HepG2 (cell line): ENCODE results near the gene SULT1B1. TPM values are rescaled to one million over a fixed set of nuclear protein-coding genes. Genes with fewer than 3 reads are reported as not detected.

ENCODE experiments used
- ATAC-seq: fragments of 200-7000 bp; cut with Tn5 transposase; 3 replicates; pipeline ENCODE4 v1.9.1; 2020; ENCODE audit warnings: mild to moderate bottlenecking, moderate library complexity
- BruUV-seq: library from RNA; stranded (reverse); fragments of 400-500 nt; replicated peaks from 2 replicates; lab custom pipeline; 2021; lab: Mats Ljungman, UMichigan
- CTCF ChIA-PET: fragments of 300-600 bp; formaldehyde crosslinking; extraction: SDS; loops from one replicate; lab custom pipeline; 2021; ENCODE audit warnings: low total read pairs, inconsistent platforms, low intra/inter-chr PET ratio; lab: Yijun Ruan, JAX
- POLR2A ChIA-PET: fragments of 350-600 bp; sonication (Branson Sonifier 250); formaldehyde crosslinking; loops from one replicate; lab custom pipeline; 2020; ENCODE audit warnings: antibody characterized with exemption, inconsistent platforms; lab: Yijun Ruan, JAX
- DNase-seq: peaks from one replicate; pipeline ENCODE4 v3.0.0-alpha.2; 2015; ENCODE audit warnings: low spot score
- FAIRE-seq: peaks from 3 replicates; lab custom pipeline; 2011; peaks lifted over from hg19 to GRCh38; lab: Jason Lieb, UNC
- H2AFZ ChIP-seq: one replicate; pipeline ENCODE4 v1.6.1; 2011; ENCODE audit warnings: low read length, inconsistent platforms
- H3K27ac ChIP-seq: fragments of 300-600 bp; 3 replicates; pipeline ENCODE4 v1.8.0; 2011; ENCODE audit warnings: mixed run types, mild to moderate bottlenecking, mixed read lengths, low read length, inconsistent platforms; ENCODE audit not compliant: insufficient read depth; ENCODE audit errors: extremely low read length
- H3K27me3 ChIP-seq, 2 experiments: fragments of 200-600 bp in 1 of 2; 2 replicates in 1 of 2; 3 replicates in 1 of 2; pipeline versions ENCODE4 v1.6.0 to v1.8.0; 2011; ENCODE audit warnings: low read length in 2 of 2, mild to moderate bottlenecking in 2 of 2, moderate library complexity in 2 of 2, inconsistent platforms in 1 of 2; ENCODE audit not compliant: insufficient read depth in 2 of 2, control insufficient read depth in 1 of 2
- H3K36me3 ChIP-seq, 2 experiments: fragments of 200-600 bp in 1 of 2; replicated peaks in 1 of 2; 2 replicates in 1 of 2; 3 replicates in 1 of 2; pipeline versions ENCODE4 v1.5.1 to v1.8.0; 2011; ENCODE audit warnings: low read length in 2 of 2, inconsistent platforms in 1 of 2; ENCODE audit not compliant: insufficient read depth in 2 of 2, control insufficient read depth in 1 of 2
- H3K4me1 ChIP-seq: 2 replicates; pipeline ENCODE4 v1.5.1; 2012; ENCODE audit warnings: low read length, inconsistent platforms; ENCODE audit not compliant: insufficient read depth
- H3K4me2 ChIP-seq: 2 replicates; pipeline ENCODE4 v1.6.0; 2011; ENCODE audit warnings: low read depth, low read length, inconsistent platforms
- H3K4me3 ChIP-seq, 3 experiments: fragments of 200-600 bp in 1 of 3; sonication (generic), shearing (Covaris generic) in 1 of 3; replicated peaks in 1 of 3; 2 replicates each; pipeline ENCODE4 v1.5.1; 2011 to 2016; ENCODE audit warnings: low read length in 3 of 3, inconsistent platforms in 2 of 3, low read depth in 2 of 3, mild to moderate bottlenecking in 2 of 3, control low read depth in 1 of 3, mixed read lengths in 1 of 3; ENCODE audit not compliant: insufficient read depth in 1 of 3
- H3K79me2 ChIP-seq: one replicate; pipeline ENCODE4 v1.6.1; 2011; ENCODE audit warnings: low read length, inconsistent platforms; ENCODE audit not compliant: insufficient read depth
- H3K9ac ChIP-seq: 2 replicates; pipeline ENCODE4 v1.6.0; 2011; ENCODE audit warnings: mild to moderate bottlenecking, low read depth, low read length, inconsistent platforms; ENCODE audit not compliant: insufficient read depth
- H3K9me3 ChIP-seq: 2 replicates; pipeline ENCODE4 v1.5.1; 2012; ENCODE audit warnings: mild to moderate bottlenecking, low read length
- H4K20me1 ChIP-seq: 2 replicates; pipeline ENCODE4 v1.6.0; 2011; ENCODE audit warnings: inconsistent platforms, mild to moderate bottlenecking, low read length, moderate library complexity; ENCODE audit not compliant: insufficient read depth
- ARID3A ChIP-seq: IDR thresholded peaks from 2 replicates; pipeline ENCODE4 v1.6.1; 2012; ENCODE audit warnings: low read depth, low read length, improper control_type of control experiment
- CBFB ChIP-seq: sonication (generic); formaldehyde crosslinking; IDR thresholded peaks from 2 replicates; pipeline ENCODE4 v1.4.0; 2020; ENCODE audit warnings: missing genetic modification reagents
- E2F1 ChIP-seq: sonication (generic); formaldehyde crosslinking; IDR thresholded peaks from 2 replicates; pipeline ENCODE4 v1.5.0; 2020; ENCODE audit warnings: missing genetic modification reagents
- HNRNPUL1 ChIP-seq: fragments of 200-400 bp; formaldehyde crosslinking; IDR thresholded peaks from 2 replicates; pipeline ENCODE4 v1.6.1; 2017; ENCODE audit warnings: low read depth, mild to moderate bottlenecking, low read length, moderate library complexity
- MBNL3 ChIP-seq: fragments of 250-450 bp; sonication (Bioruptor Pico); conservative IDR thresholded peaks from 2 replicates; pipeline ENCODE4 v1.8.0; 2022; ENCODE audit warnings: mild to moderate bottlenecking, inconsistent platforms
- MXD4 ChIP-seq: IDR thresholded peaks from 2 replicates; pipeline ENCODE4 v1.6.1; 2016; ENCODE audit warnings: mild to moderate bottlenecking, missing biosample characterization, missing genetic modification reagents
- SAP130 ChIP-seq: IDR thresholded peaks from 2 replicates; pipeline ENCODE4 v1.6.1; 2016; ENCODE audit warnings: low read depth
- SMAD1 ChIP-seq: sonication (generic); formaldehyde crosslinking; IDR thresholded peaks from 2 replicates; pipeline ENCODE4 v1.4.0; 2020; ENCODE audit warnings: missing genetic modification reagents, low read depth, mild to moderate bottlenecking, borderline replicate concordance
- SMC3 ChIP-seq: IDR thresholded peaks from 2 replicates; pipeline ENCODE4 v1.6.1; 2011; ENCODE audit warnings: low read length, improper control_type of control experiment
- TOPORS ChIP-seq: sonication (generic); formaldehyde crosslinking; IDR thresholded peaks from 2 replicates; pipeline ENCODE4 v1.8.0; 2023; ENCODE audit warnings: mild to moderate bottlenecking, missing genetic modification reagents
- ZEB1 ChIP-seq: IDR thresholded peaks from 2 replicates; pipeline ENCODE4 v1.6.1; 2012; ENCODE audit warnings: mild to moderate bottlenecking, low read depth, inconsistent platforms; ENCODE audit not compliant: insufficient replicate concordance
- ZFP41 ChIP-seq: sonication (generic); formaldehyde crosslinking; IDR thresholded peaks from 2 replicates; pipeline ENCODE4 v1.4.0; 2020; ENCODE audit warnings: mild to moderate bottlenecking, missing genetic modification reagents, borderline replicate concordance
- ZNF225 ChIP-seq: sonication (generic); formaldehyde crosslinking; IDR thresholded peaks from 2 replicates; pipeline ENCODE4 v1.4.0; 2020; ENCODE audit warnings: mild to moderate bottlenecking, missing genetic modification reagents
- ZNF574 ChIP-seq: sonication (generic); formaldehyde crosslinking; IDR thresholded peaks from 2 replicates; pipeline ENCODE4 v1.4.0; 2020; ENCODE audit warnings: missing genetic modification reagents
- ZNF75D ChIP-seq: sonication (generic); formaldehyde crosslinking; IDR thresholded peaks from 2 replicates; pipeline ENCODE4 v1.8.1; 2023; ENCODE audit warnings: missing genetic modification reagents, mild to moderate bottlenecking, borderline replicate concordance
- WGBS: methylation state at CpG from one replicate; pipeline ENCODE4 v1.1.6; 2017; ENCODE audit warnings: low lambda C conversion rate; 5-methylcytosine and 5-hydroxymethylcytosine counted together
- in situ Hi-C: cut with HindIII; loops from 2 replicates; pipeline ENCODE4 v1.10.0; 2017; ENCODE audit warnings: low pct_unique_long_range_greater_than_20kb; ENCODE audit not compliant: extremely low pct_ligation_motif_present
- intact Hi-C: fragments of 100-400 bp; cut with micrococcal nuclease; formaldehyde crosslinking; loops from one replicate; pipeline ENCODE4 v1.10.0; 2022; ENCODE audit not compliant: unreplicated experiment
- polyA plus RNA-seq, 8 experiments: library from polyadenylated mRNA; depleted of rRNA in 3 of 8; stranded (reverse) in 7 of 8; unstranded in 1 of 8; fragments of >200 nt; fragmentation: Illumina TruSeq in 4 of 8; extraction: Trizol in 4 of 8; gene quantifications; 2 replicates each; pipeline versions ENCODE4 v1.2.1 to v1.2.3, GENCODE V29; 2011 to 2016; ENCODE audit warnings: low read depth in 4 of 8, missing spikeins in 1 of 8, mixed read lengths in 1 of 8; ENCODE audit not compliant: insufficient read depth in 1 of 8
- total RNA-seq, 5 experiments: library from RNA; depleted of rRNA; stranded (reverse); fragments of >200 nt; fragmentation: Illumina TruSeq; extraction: Trizol; gene quantifications; 2 replicates each; pipeline ENCODE4 v1.2.3, GENCODE V29; 2016; ENCODE audit warnings: low read depth in 1 of 5

Gene SULT1B1
- total and polyA plus RNA-seq, 2 of the 13 experiments (the other 11 are each of a cell fraction or from before 2014, with no cell fraction given), result 0.20 to 0.25 TPM

- DNase-seq, result no peak
- no peaks in the 10 kb centered on the region for H3K9me3 ChIP-seq
- no peak overlapping the region for H3K9ac ChIP-seq
- no peak overlapping the region for H3K4me2 ChIP-seq
- H2AFZ ChIP-seq, result no peak overlapping the region
- WGBS, result 100% methylated on average over 1 of the region's 1 CpG
- no peak overlapping the region for H3K27ac ChIP-seq
- CTCF ChIA-PET, result no interaction called here
- POLR2A ChIA-PET, result no interaction called here
- H4K20me1 ChIP-seq, result no peaks in the 10 kb centered on the region
- ATAC-seq, result no peak
- H3K27me3 ChIP-seq, result no peaks in the 10 kb centered on the region
- no peaks in the 10 kb centered on the region for H3K79me2 ChIP-seq
- no peak for FAIRE-seq
- H3K4me1 ChIP-seq, result peaks cover 57% of the 10 kb centered on the region
- TF ChIP-seq E2F1 (CRISPR knock-in tag) (no peak), HNRNPUL1 (no peak), SMC3 (no peak), MXD4 (no peak), SMAD1 (CRISPR knock-in tag) (no peak), ZFP41 (no peak), TOPORS (CRISPR knock-in tag) (no peak), CBFB (CRISPR knock-in tag) (no peak), ZNF225 (CRISPR knock-in tag) (no peak)
- intact Hi-C loops, result loop anchor here (5.0 kb wide), 1 partner anchor 42 kb away; no protein-coding TSS in a partner anchor
- H3K36me3 ChIP-seq, result no peaks in the 10 kb centered on the region
- no TSS peak for BruUV-seq
- in situ Hi-C loops, result no loop called here
- no peak overlapping the region for H3K4me3 ChIP-seq
Measured at GRCh38 chr4:69780141-69780540, 19.7 kb upstream of the SULT1B1 start.

- intact Hi-C loops, result no loop called here
- CTCF ChIA-PET, result no interaction called here
- H2AFZ ChIP-seq, result peak overlapping the region; percentile 31
- TF ChIP-seq ZEB1 (no peak), ZNF574 (CRISPR knock-in tag) (no peak), TOPORS (CRISPR knock-in tag) (no peak), MBNL3 (no peak), ZNF75D (CRISPR knock-in tag) (no peak), SAP130 (no peak), ARID3A (no peak)
Measured at GRCh38 chr4:69776696-69777095, 16.3 kb upstream of the SULT1B1 start.

More at GRCh38 chr4:69776696-69777095, 16.3 kb upstream of the SULT1B1 start:
- no peak for FAIRE-seq
- H3K79me2 ChIP-seq, result no peaks in the 10 kb centered on the region
- H3K4me3 ChIP-seq, result no peak overlapping the region
- POLR2A ChIA-PET, result no interaction called here
- H3K4me2 ChIP-seq, result no peak overlapping the region
- no peak overlapping the region for H3K27ac ChIP-seq
- H3K36me3 ChIP-seq, result no peaks in the 10 kb centered on the region
- no peaks in the 10 kb centered on the region for H3K9me3 ChIP-seq
- H3K9ac ChIP-seq, result no peak overlapping the region
- H3K27me3 ChIP-seq, result no peaks in the 10 kb centered on the region
- peaks cover 38% of the 10 kb centered on the region for H3K4me1 ChIP-seq
- ATAC-seq, result no peak
- no peak for DNase-seq
- H4K20me1 ChIP-seq, result no peaks in the 10 kb centered on the region
- no TSS peak for BruUV-seq
- 94% methylated on average over 3 of the region's 3 CpGs for WGBS
- in situ Hi-C loops, result no loop called here
